Activated T-cell treated with anti-CD3 and anti-CD28 coated beads, Interleukin-2, amount 50 U/mL, for 1 hour (primary cell): Measurements from ENCODE around the gene MRPL9.
"Not testable (repeated sequence)": the region's sequence is repeated elsewhere in the genome, so short reads cannot be mapped to it uniquely, and the experiment has no call there.

Experiments
- DNase-seq: peaks from one replicate; pipeline ENCODE4 v3.0.0-alpha.2; 2020

MRPL9 gene

GRCh38 chr1:151782741-151783140, 19.4 kb upstream of the MRPL9 start:
- no peak for DNase-seq

GRCh38 chr1:151782026-151782425, 18.7 kb upstream of the MRPL9 start:
- DNase-seq: not testable (repeated sequence)

GRCh38 chr1:151780736-151781135, 17.4 kb upstream of the MRPL9 start:
- DNase-seq: not testable (repeated sequence)

GRCh38 chr1:151779852-151780251, 16.6 kb upstream of the MRPL9 start:
- no peak for DNase-seq

- DNase-seq: no peak
These were observed 14.0 kb upstream of the MRPL9 start for GRCh38 chr1:151777317-151777716.

GRCh38 chr1:151776665-151777062, 13.4 kb upstream of the MRPL9 start:
- no peak for DNase-seq

- no peak for DNase-seq
These were observed 12.8 kb upstream of the MRPL9 start for GRCh38 chr1:151775894-151776664.

- no peak for DNase-seq
These were observed 11.1 kb upstream of the MRPL9 start for GRCh38 chr1:151774256-151774922.

GRCh38 chr1:151773702-151774101, 10.4 kb upstream of the MRPL9 start:
- DNase-seq: no peak

- DNase-seq: not testable (repeated sequence)
These were observed 6.0 kb upstream of the MRPL9 start for GRCh38 chr1:151769270-151769669.

- DNase-seq: not testable (repeated sequence)
These were observed 5.2 kb upstream of the MRPL9 start for GRCh38 chr1:151768351-151769066.

GRCh38 chr1:151763990-151764389, 694 bp upstream of the MRPL9 start:
- DNase-seq: no peak

GRCh38 chr1:151760597-151761385, 2.5 kb downstream of the MRPL9 start:
- DNase-seq: no peak

- DNase-seq: no peak
These were observed 4.1 kb downstream of the MRPL9 start for GRCh38 chr1:151759241-151759640.

- DNase-seq: no peak
These were observed 7.0 kb downstream of the MRPL9 start for GRCh38 chr1:151756291-151756690.

GRCh38 chr1:151741516-151741915, 21.8 kb downstream of the MRPL9 start:
- DNase-seq: no peak

- DNase-seq: no peak
These were observed 23.5 kb downstream of the MRPL9 start for GRCh38 chr1:151739590-151740355.

GRCh38 chr1:151737479-151737878, 25.8 kb downstream of the MRPL9 start:
- DNase-seq: no peak

- DNase-seq: no peak
These were observed 26.3 kb downstream of the MRPL9 start for GRCh38 chr1:151737026-151737425.

GRCh38 chr1:151733995-151734394, 29.3 kb downstream of the MRPL9 start:
- not testable (repeated sequence) for DNase-seq

- DNase-seq: no peak
These were observed 30.2 kb downstream of the MRPL9 start for GRCh38 chr1:151733126-151733525.

GRCh38 chr1:151729966-151730291, 33.4 kb downstream of the MRPL9 start:
- no peak for DNase-seq
